ENCODE results near the gene DDX3X. TPM values are rescaled to one million over a fixed set of nuclear protein-coding genes. Genes with fewer than 3 reads are reported as not detected.
"Not testable (repeated sequence)": the region's sequence is repeated elsewhere in the genome, so short reads cannot be mapped to it uniquely, and the experiment has no call there.

Gene DDX3X
- total RNA-seq, 1 experiment from 2014 or later = 228 TPM

DNA sequence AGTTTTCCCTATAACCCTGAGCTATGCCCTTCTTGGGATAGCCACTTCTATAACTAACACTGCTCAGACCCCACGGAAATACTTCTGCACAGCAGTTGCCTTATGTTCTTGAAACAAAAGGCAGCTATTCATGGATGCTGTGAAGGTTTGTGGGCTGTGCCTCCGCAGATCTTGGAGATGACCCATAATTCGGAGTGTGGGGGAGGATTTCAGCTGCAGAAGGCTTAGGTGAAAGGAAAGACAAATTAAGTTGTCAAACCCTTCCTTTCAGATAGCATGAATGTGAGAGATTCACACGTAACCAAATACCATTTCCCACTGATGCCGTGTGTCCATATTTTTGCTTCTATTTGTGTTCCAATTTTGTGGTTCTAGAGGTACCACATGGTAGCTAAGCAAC is 75.0 kb downstream of the DDX3X start (continued):
- TF ChIP-seq KAT7 (CRISPR knock-in tag; IDR thresholded peaks at IDR 0.05; ENCODE audit: borderline replicate concordance) = no peak
- no peak for TF ChIP-seq ZNF121 (CRISPR knock-in tag; IDR thresholded peaks at IDR 0.05)
- no peak for TF ChIP-seq NFATC4 (CRISPR knock-in tag; IDR thresholded peaks at IDR 0.05)
- no peak for TF ChIP-seq RORB (CRISPR knock-in tag; IDR thresholded peaks at IDR 0.05)
- TF ChIP-seq TEAD4 (CRISPR knock-in tag; IDR thresholded peaks at IDR 0.05) = no peak

- H3K36me3 Mint-ChIP-seq; CTCF ChIA-PET; H3K27me3 Mint-ChIP-seq (ENCODE audit: low read depth); H3K4me1 Mint-ChIP-seq; H3K9me3 Mint-ChIP-seq; H3K27ac Mint-ChIP-seq; H3K4me3 Mint-ChIP-seq; ATAC-seq; DNase-seq (ENCODE audit: low spot score); POLR2A ChIA-PET: not testable (repeated sequence)
Observed at GRCh38 chrX:41411222-41411621, 77.3 kb downstream of the DDX3X start.

GRCh38 chrX:41412261-41413081 is 78.5 kb downstream of the DDX3X start:
- DNase-seq (ENCODE audit: low spot score) (no peak), ATAC-seq (no peak)
- POLR2A ChIA-PET = no interaction called here
- Mint-ChIP-seq H3K27ac (no peak overlapping the region), H3K4me1 (no peaks in the 10 kb centered on the region), H3K36me3 (0 out of 2 replicates have a peak, but pooled peaks cover 3% of the 10 kb centered on the region), H3K27me3 (ENCODE audit: low read depth) (no peaks in the 10 kb centered on the region), H3K9me3 (peaks cover 3% of the 10 kb centered on the region; the same call in 1 of the 2 replicates), H3K4me3 (no peak overlapping the region)
- CTCF ChIA-PET = interaction anchor here (0.6 kb wide), 1 partner anchor 47 kb away, joined by 3 read pairs; no protein-coding TSS in a partner anchor
- TF ChIP-seq USF1 (CRISPR knock-in tag; IDR thresholded peaks at IDR 0.05) (no peak), STAT6 (CRISPR knock-in tag; conservative IDR thresholded peaks at IDR 0.05; ENCODE audit: low read depth) (no peak), SMAD3 (CRISPR knock-in tag; IDR thresholded peaks at IDR 0.05; ENCODE audit: borderline replicate concordance) (no peak), NR3C1 (CRISPR knock-in tag; conservative IDR thresholded peaks at IDR 0.05; ENCODE audit: low read depth) (no peak), TEAD1 (CRISPR knock-in tag; IDR thresholded peaks at IDR 0.05) (no peak), ZNF512 (CRISPR knock-in tag; IDR thresholded peaks at IDR 0.05; ENCODE audit: borderline replicate concordance) (no peak), E2F4 (CRISPR knock-in tag; IDR thresholded peaks at IDR 0.05; ENCODE audit: borderline replicate concordance, low read depth) (no peak), ZNF138 (CRISPR knock-in tag; conservative IDR thresholded peaks at IDR 0.05) (no peak), NR1H2 (CRISPR knock-in tag; IDR thresholded peaks at IDR 0.05) (no peak), NFYB (CRISPR knock-in tag; conservative IDR thresholded peaks at IDR 0.05; ENCODE audit: low read depth) (no peak), FOXJ3 (CRISPR knock-in tag; IDR thresholded peaks at IDR 0.05; ENCODE audit: borderline replicate concordance) (no peak)

Other genes starting within 250 kb of the DDX3X start
- 163 to 177 TPM (median 175 TPM) in 3 replicates for gene USP9X, start 248.7 kb upstream of the DDX3X start, total RNA-seq (2021)
- gene NYX, start 113.2 kb downstream of the DDX3X start, total RNA-seq (2021) = 0.09 TPM in 1 of 3 replicates, not detected in the others